NCI-H1436 (cell line): ENCODE measurements around the gene CPAMD8.
A peak's percentile ranks its signal among the peaks of the same experiment; 100 is the strongest.

Experiments
- DNase-seq: peaks from one replicate; lab custom pipeline; 2025; lab: John Stamatoyannopoulos, UW

Gene CPAMD8

GRCh38 chr19:17026706-17027534 is at the start of gene CPAMD8:
CPAMD8 (minus strand) TSS chr19:17026810; CDS start chr19:17026642, 168 bp downstream.
- DNase-seq: no peak

GRCh38 chr19:17075864-17076542 is 49.4 kb upstream of the CPAMD8 start:
- DNase-seq: peak; percentile 40

DNA sequence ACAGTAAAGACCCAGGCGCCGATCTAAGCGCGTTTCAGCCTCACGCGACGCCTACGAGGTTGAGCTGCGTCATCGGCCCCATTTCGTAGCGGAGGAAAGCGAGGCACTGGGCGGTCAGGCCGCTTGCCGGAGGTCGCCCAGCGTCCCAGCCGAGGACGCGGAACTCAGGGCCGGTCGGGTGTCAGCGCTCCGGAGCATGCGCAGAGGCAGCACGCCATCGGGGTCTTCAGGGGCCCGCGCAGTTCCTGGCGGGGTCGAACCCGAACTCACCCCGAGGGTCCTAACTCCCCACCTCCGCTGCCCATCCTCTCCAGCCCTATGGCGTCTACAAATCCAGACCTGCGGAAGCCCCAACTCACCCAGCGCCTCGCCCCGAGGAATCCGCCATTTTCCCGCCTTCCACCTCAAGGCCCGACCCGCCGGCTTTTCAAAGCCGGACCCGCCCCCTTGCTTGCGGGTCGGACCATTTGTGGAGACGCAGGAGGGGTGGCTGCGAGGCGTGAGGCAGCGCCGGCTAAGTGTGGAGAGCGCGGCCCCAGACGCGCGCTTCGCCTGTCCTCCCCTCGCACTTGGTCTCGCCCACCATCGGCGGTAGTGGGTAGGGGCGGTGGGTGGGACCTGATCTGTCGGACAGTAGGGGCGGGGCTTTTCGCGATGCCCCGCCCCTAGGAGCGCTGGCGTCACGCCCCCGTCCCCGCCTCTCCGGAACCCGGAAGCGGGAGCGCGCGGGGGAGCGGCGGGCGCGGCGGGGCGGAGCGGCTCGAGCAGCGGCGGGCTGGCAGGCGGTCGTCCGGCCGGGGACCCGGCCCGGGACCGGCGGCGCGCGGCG is 48.6 kb upstream of the CPAMD8 start, which contains the start of the genes HAUS8 and MYO9B:
Gene HAUS8 (minus strand): TSS at position 418 of the 829 bp plus-strand sequence. CDS start 30 bp downstream, at position 388.
Gene MYO9B (plus strand): TSS at position 743 of the 829 bp plus-strand sequence. CDS start 25,941 bp downstream, outside the sequence.
- DNase-seq: peak; percentile 98

DNA sequence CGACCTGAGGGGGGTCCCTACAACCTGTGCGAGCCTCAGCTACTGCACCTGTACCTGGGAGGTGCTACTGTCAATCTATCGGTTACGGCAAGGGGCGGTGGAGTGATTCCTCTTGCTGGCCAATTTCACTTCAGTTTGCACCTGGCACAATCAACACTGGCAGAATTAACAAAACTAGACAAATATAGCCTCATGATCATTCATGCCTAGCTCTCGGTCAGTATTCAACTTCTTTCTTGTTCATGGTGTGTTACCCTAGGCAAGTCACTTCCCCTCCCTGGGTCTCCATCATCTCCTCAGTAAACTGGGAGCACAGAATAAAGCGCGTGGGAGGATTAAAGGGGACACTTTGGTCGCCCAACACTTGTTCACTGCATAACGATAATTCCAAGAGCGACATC is 48.0 kb upstream of the CPAMD8 start:
- no peak for DNase-seq

- DNase-seq: peak; percentile 12
These were observed 47.4 kb upstream of the CPAMD8 start for GRCh38 chr19:17073869-17074633.

- DNase-seq: no peak
These were observed 44.3 kb upstream of the CPAMD8 start for GRCh38 chr19:17070912-17071311.

DNA sequence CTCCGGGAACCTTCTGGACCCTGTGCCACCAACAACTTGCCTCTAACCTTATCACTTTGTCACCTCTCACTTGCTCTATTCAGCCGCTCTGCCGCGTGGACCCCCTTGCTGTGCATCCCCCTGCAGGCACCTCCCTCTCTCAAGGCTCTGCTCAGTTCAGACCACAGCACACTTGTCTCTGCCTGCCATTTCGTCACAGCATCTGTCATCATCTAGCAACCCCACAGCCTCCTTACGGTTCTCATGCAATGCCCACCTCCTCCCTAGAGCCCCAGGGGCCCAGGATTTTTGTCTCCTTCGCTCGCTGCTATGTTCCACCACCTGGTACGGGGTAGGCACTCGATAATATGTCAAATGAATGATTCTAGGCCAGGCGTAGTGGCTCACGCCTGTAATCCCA is 43.8 kb upstream of the CPAMD8 start:
- no peak for DNase-seq

DNA sequence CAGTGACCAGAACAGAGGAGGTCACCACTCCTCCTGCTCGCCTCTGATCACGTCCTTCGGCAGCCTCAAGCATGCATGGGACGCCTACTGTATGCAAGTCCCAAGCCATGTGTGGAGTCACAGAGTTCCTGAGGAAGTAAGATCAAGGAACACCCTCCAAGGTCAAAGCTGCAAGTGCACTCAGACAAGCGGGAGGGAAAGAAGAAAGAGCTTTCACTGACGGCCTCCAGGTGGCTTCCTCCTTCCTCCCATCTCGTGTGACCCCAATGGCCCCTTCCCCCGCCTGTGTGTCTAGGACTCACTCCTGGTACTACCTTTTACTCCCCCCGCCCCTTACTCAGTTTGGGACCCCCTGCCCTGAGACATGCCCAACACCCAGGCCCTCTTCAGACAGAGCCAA is 42.6 kb upstream of the CPAMD8 start:
- DNase-seq: no peak

- DNase-seq: no peak
These were observed 36.8 kb upstream of the CPAMD8 start for GRCh38 chr19:17063428-17063827.

GRCh38 chr19:17061691-17062090 is 35.1 kb upstream of the CPAMD8 start:
- no peak for DNase-seq

- DNase-seq: no peak
These were observed 34.6 kb upstream of the CPAMD8 start for GRCh38 chr19:17061205-17061604.

- DNase-seq: no peak
These were observed 34.2 kb upstream of the CPAMD8 start for GRCh38 chr19:17060802-17061201.

DNA sequence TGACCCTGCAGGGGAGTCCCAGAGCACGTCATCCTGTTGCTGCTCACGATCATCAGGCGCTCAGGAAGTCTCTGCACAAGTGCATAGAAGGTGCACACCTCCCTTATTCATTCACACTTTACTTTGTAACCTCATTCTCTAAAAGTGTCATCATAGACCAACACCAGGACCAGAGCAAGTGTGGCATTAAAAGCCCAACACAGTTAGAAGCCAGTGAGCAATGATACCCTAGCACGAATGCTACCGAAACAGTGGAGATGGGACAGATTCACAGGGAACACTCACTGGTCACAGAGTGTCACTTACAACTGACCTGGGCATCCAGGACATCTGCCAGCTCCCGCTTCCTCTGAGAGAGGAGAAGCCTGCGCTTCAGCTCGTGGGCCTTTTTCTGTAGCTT is 31.6 kb upstream of the CPAMD8 start:
- DNase-seq: no peak

DNA sequence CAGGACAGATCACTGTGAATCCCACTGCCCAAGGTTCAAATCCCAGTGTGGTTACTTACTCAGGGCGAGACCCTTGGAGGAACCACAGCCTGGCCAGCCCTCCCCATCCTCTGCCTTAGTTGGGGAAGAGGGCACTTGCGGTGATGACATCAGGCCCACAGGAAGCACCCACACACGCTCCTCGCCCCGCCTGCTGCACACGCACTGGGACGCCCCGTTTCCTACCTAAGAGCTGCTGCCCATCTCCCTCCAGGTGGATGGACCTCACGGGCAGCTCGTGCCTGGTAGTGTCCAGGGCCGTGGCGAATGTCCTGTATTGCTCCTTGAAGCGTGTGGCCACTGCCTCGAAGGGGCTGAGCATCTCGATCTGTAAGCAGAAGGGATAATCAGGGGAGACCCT is 29.0 kb upstream of the CPAMD8 start:
- DNase-seq: no peak

DNA sequence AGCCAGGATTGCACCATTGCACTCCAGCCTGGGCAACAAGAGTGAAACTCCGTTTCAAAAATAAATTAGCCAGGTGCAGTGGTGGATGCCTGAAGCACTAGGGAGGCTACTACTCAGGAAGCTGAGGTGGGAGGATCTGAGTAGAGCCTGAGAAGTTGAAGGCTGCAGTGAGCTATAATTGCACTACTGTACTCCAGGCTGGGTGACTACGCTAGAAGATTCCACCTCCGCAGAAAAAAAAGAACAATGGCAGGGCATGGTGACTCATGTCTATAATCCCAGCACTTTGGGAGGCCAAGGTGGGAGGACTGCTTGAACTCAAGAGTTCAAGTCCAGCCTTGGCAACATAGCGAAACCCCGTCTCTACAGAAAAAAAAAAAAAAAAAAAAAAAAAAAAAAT is 28.1 kb upstream of the CPAMD8 start:
- no peak for DNase-seq

DNA sequence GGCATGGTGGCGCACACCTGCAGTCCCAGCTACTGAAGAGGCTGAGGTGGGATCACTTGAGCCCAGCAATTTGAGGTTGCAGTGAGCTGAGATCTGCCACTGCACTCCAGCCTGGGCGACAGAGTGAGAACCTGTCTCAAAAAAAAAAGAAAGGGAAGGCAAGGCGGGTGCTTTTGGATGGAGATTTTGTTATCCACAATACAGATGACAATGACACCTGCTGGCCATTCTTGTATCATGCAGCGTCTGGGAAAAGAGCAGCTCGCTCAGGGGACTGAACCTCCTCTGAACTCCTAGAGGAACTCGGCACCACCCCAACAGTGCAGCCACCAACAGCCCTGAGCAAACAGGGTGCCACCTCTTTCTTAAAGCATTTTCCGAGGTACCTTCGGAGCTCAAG is 25.8 kb upstream of the CPAMD8 start:
- DNase-seq: peak; percentile 17

GRCh38 chr19:17049711-17050280 is 23.2 kb upstream of the CPAMD8 start:
- DNase-seq: no peak

DNA sequence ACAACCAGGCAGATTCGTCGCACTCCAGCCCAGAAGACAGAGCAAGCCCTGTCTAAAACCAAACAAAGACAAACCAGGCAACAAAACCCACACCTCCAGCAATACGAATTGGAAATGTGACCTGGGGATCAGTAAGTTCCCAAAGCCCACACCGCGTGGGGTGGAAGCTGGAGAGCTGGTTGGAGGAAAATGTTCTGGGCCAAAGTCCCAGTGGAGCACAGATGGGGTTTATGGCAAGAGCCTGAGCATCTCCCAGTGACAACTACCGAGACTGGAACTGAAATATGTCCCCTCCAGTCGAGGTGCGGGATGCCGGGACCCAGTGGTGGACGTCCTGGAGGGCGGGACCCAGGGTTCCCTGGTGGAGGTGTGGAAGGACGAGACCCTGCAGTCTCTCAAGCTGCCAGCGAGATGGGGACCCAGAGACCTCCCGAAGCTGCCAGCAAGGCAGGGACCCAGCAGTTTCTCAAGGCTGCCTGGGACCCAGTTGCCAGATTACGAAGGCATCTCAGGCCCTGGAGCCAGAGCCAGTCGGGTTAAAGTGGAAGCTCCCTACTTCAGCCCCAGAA is 22.4 kb upstream of the CPAMD8 start:
- no peak for DNase-seq

- DNase-seq: no peak
These were observed 19.4 kb upstream of the CPAMD8 start for GRCh38 chr19:17045907-17046502.

DNA sequence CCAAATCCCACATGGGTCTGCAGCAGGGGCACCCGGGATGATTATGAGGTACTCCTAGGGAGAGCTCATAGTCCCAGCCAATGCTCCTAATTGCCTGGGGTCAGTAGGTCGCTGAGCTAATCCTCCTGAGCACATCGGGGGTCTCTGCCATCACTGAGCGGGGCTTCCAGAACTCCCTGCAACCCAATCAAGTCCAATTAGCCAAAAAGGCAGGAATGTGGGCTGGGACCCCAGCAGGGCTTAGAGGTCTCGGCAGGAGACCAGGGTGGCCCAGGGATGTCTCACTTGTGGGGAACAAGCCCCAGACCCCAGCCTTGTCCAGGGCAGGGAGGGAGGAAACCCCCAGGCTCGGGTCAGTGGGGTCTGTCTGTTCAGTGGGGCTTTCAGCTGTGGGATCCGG is 17.1 kb upstream of the CPAMD8 start:
- DNase-seq: no peak
